Hematopoietic multipotent progenitor cell treated with erythropoietin and hydrocortisone succinate and interleukin-3 and kit ligand, for 15 days (in vitro differentiated cells): Measurements from ENCODE around the gene BTF3L4.
"Not testable (repeated sequence)": the region's sequence is repeated elsewhere in the genome, so short reads cannot be mapped to it uniquely, and the experiment has no call there.

Experiments used
- DNase-seq: peaks from one replicate; pipeline ENCODE4 v3.0.0-alpha.2; 2015; ENCODE audit warnings: low spot score

BTF3L4 gene

GRCh38 chr1:52056163-52056936 lies at the start of gene BTF3L4:
TSS of gene BTF3L4 (plus strand) at chr1:52056295. CDS start at chr1:52059848, 3,553 bp downstream.
- DNase-seq: peak; percentile 89

- DNase-seq: no peak
Measured at GRCh38 chr1:52007215-52008002, 48.7 kb upstream of the BTF3L4 start.

- DNase-seq: no peak
Measured at GRCh38 chr1:52008071-52008809, 47.9 kb upstream of the BTF3L4 start.

- DNase-seq: no peak
Measured at GRCh38 chr1:52022133-52022532, 34.0 kb upstream of the BTF3L4 start.

- no peak for DNase-seq
Measured at GRCh38 chr1:52026278-52026677, 29.8 kb upstream of the BTF3L4 start.

- DNase-seq: no peak
Measured at GRCh38 chr1:52028328-52028727, 27.8 kb upstream of the BTF3L4 start.

- DNase-seq: not testable (repeated sequence)
Measured at GRCh38 chr1:52028839-52029238, 27.3 kb upstream of the BTF3L4 start.

GRCh38 chr1:52032124-52032784 lies 23.8 kb upstream of the BTF3L4 start:
- no peak for DNase-seq

GRCh38 chr1:52032785-52033131 lies 23.3 kb upstream of the BTF3L4 start:
- no peak for DNase-seq

- peak; percentile 87 for DNase-seq
Measured at GRCh38 chr1:52033190-52034049, 22.7 kb upstream of the BTF3L4 start, which contains the start of gene KTI12. TSS of gene KTI12 (minus strand) at chr1:52033810. CDS start at chr1:52033761, 49 bp downstream.

- DNase-seq: no peak
Measured at GRCh38 chr1:52034050-52034384, 22.1 kb upstream of the BTF3L4 start.

GRCh38 chr1:52037402-52037814 lies 18.7 kb upstream of the BTF3L4 start:
- DNase-seq: no peak

- no peak for DNase-seq
Measured at GRCh38 chr1:52037909-52038308, 18.2 kb upstream of the BTF3L4 start.

- no peak for DNase-seq
Measured at GRCh38 chr1:52041551-52042185, 14.4 kb upstream of the BTF3L4 start.

GRCh38 chr1:52045236-52045635 lies 10.9 kb upstream of the BTF3L4 start:
- no peak for DNase-seq

GRCh38 chr1:52045666-52046195 lies 10.4 kb upstream of the BTF3L4 start:
- not testable (repeated sequence) for DNase-seq

- not testable (repeated sequence) for DNase-seq
Measured at GRCh38 chr1:52049337-52049736, 6.8 kb upstream of the BTF3L4 start.

GRCh38 chr1:52053862-52054261 lies 2.2 kb upstream of the BTF3L4 start:
- no peak for DNase-seq

- DNase-seq: no peak
Measured at GRCh38 chr1:52054496-52055065, 1.5 kb upstream of the BTF3L4 start.
